A549 (cell line): ENCODE measurements around the gene PLK5.

Source experiments
- CHD2 ChIP-seq: fragments of 150-350 bp; IDR thresholded peaks from 2 replicates; pipeline ENCODE4 v1.6.1; 2014; ENCODE audit warnings: low read length; ENCODE audit not compliant: partially characterized antibody
- CTCF ChIP-seq: fragments of >200 bp; sonication (Bioruptor Twin); formaldehyde crosslinking; IDR thresholded peaks from 3 replicates; pipeline ENCODE4 v1.5.1; 2016
- HES2 ChIP-seq: fragments of >200 bp; sonication (Bioruptor Twin); formaldehyde crosslinking; IDR thresholded peaks from 2 replicates; pipeline ENCODE4 v1.6.1; 2016
- NFE2L2 ChIP-seq: fragments of 150-350 bp; conservative IDR thresholded peaks from 2 replicates; pipeline ENCODE4 v1.6.1; 2014; ENCODE audit warnings: low read length
- POLR2A ChIP-seq: IDR thresholded peaks from 2 replicates; pipeline ENCODE4 v1.6.1; 2012; ENCODE audit warnings: mild to moderate bottlenecking, low read length
- POLR2AphosphoS2 ChIP-seq: conservative IDR thresholded peaks from 2 replicates; pipeline ENCODE4 v1.6.1; 2012; ENCODE audit warnings: low read length, improper control_type of control experiment, inconsistent platforms
- RFX5 ChIP-seq: fragments of 450-650 bp; IDR thresholded peaks from 2 replicates; pipeline ENCODE4 v1.7.1; 2014; ENCODE audit warnings: antibody characterized with exemption, mild to moderate bottlenecking, moderate library complexity
- SMC3 ChIP-seq: fragments of >200 bp; sonication (Bioruptor Twin); formaldehyde crosslinking; IDR thresholded peaks from 3 replicates; pipeline ENCODE4 v1.6.1; 2018; ENCODE audit warnings: inconsistent platforms

GRCh38 chr19:1483131-1483978 is 40.5 kb upstream of the PLK5 start:
- TF ChIP-seq CTCF (no peak), HES2 (no peak), POLR2AphosphoS2 (no peak), NFE2L2 (no peak), CHD2 (no peak), POLR2A (no peak), RFX5 (no peak), SMC3 (no peak)
